A673 (cell line): ENCODE results near the gene ATP11C.

Experiments
- CTCF ChIP-seq: fragments of 300-800, 200-600 bp; sonication (generic); conservative IDR thresholded peaks from 2 replicates; pipeline ENCODE4 v1.5.1; 2017; ENCODE audit warnings: low read depth, mild to moderate bottlenecking, antibody characterized with exemption, low read length, moderate library complexity, mixed read lengths
- EZH2 ChIP-seq: fragments of 200-600 bp; sonication (generic); IDR thresholded peaks from 2 replicates; pipeline ENCODE4 v1.6.1; 2017; ENCODE audit warnings: borderline replicate concordance, low read depth, mild to moderate bottlenecking, mixed read lengths, antibody characterized with exemption, low read length; ENCODE audit not compliant: poor library complexity, severe bottlenecking

GRCh38 chrX:139892512-139892911, 40.3 kb downstream of the ATP11C start:
- TF ChIP-seq CTCF (no peak), EZH2 (no peak)
